ENCODE measurements around the gene CLDN24. TPM values are rescaled to one million over a fixed set of nuclear protein-coding genes. Genes with fewer than 3 reads are reported as not detected.

The CLDN24 gene
- total RNA-seq, 4 donors from 2014 or later: not detected

- H3K36me3 ChIP-seq: no peaks in the 10 kb centered on the region
- peaks cover 34% of the 10 kb centered on the region for H3K4me1 ChIP-seq
- DNase-seq (ENCODE audit: low spot score in 2 of 2): peak in 1 of 2 donors; percentile 60
- H3K9me3 ChIP-seq: no peaks in the 10 kb centered on the region
- H3K4me3 ChIP-seq: no peak overlapping the region
- WGBS: 59% methylated on average over 19 of the region's 20 CpGs
- H3K27me3 ChIP-seq: no peaks in the 10 kb centered on the region
- no peak overlapping the region for H3K27ac ChIP-seq
- TF ChIP-seq EP300 (IDR thresholded peaks at IDR 0.05): no peak
- no peak for TF ChIP-seq POLR2AphosphoS5 (IDR thresholded peaks at IDR 0.05)
- no peak for TF ChIP-seq CTCF (IDR thresholded peaks at IDR 0.05)
- no peak for TF ChIP-seq POLR2A (IDR thresholded peaks at IDR 0.05)
Measured at GRCh38 chr4:183356931-183357675, 34.9 kb upstream of the CLDN24 start.

- Histone ChIP-seq H3K4me3 (no peak overlapping the region), H3K36me3 (no peaks in the 10 kb centered on the region), H3K27ac (no peak overlapping the region), H3K27me3 (no peaks in the 10 kb centered on the region), H3K4me1 (peaks cover 34% of the 10 kb centered on the region), H3K9me3 (no peaks in the 10 kb centered on the region)
- WGBS: 74% methylated on average over 20 of the region's 20 CpGs
- peak in 1 of 2 donors; percentile 59 for DNase-seq (ENCODE audit: low spot score in 2 of 2)
- TF ChIP-seq POLR2AphosphoS5 (IDR thresholded peaks at IDR 0.05) (no peak), EP300 (IDR thresholded peaks at IDR 0.05) (no peak), POLR2A (IDR thresholded peaks at IDR 0.05) (no peak), CTCF (IDR thresholded peaks at IDR 0.05) (no peak)
Measured at GRCh38 chr4:183356173-183356830, 34.1 kb upstream of the CLDN24 start.

DNA sequence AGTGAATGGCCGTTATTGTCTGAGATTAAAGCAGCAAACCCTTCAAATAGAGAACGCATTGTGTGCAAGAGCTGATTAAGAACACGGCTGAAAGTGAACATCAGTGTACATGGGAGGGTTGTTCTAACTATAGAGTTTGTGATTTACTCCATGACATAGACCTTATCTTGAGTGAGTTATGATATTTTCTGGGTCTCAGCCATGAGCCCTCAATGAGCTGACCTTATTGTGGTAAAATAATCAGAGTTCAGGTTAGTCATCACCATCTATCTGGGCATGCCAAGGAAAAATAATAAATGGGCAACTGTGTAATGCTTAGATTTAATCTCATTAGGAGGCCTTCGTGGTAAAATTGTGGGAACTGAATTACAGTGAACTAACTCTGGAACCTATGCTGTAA is 33.2 kb upstream of the CLDN24 start:
- Histone ChIP-seq H3K27ac (no peak overlapping the region), H3K4me1 (peaks cover 34% of the 10 kb centered on the region), H3K9me3 (no peaks in the 10 kb centered on the region), H3K36me3 (no peaks in the 10 kb centered on the region), H3K27me3 (no peaks in the 10 kb centered on the region), H3K4me3 (no peak overlapping the region)
- DNase-seq (ENCODE audit: low spot score in 2 of 2): no peak
- TF ChIP-seq CTCF (IDR thresholded peaks at IDR 0.05) (no peak), POLR2AphosphoS5 (IDR thresholded peaks at IDR 0.05) (no peak), POLR2A (IDR thresholded peaks at IDR 0.05) (no peak)
- WGBS: 46% methylated on average over 4 of the region's 4 CpGs

- DNase-seq (ENCODE audit: low spot score in 2 of 2): peak in 1 of 2 donors; percentile 14
- no peak overlapping the region for H3K27ac ChIP-seq
- 53% methylated on average over 9 of the region's 9 CpGs for WGBS
- H3K36me3 ChIP-seq: no peaks in the 10 kb centered on the region
- peaks cover 43% of the 10 kb centered on the region for H3K4me1 ChIP-seq
- TF ChIP-seq EP300 (IDR thresholded peaks at IDR 0.05) (no peak), POLR2AphosphoS5 (IDR thresholded peaks at IDR 0.05) (no peak), CTCF (IDR thresholded peaks at IDR 0.05) (no peak), POLR2A (IDR thresholded peaks at IDR 0.05) (no peak)
- H3K27me3 ChIP-seq: no peaks in the 10 kb centered on the region
- H3K9me3 ChIP-seq: no peaks in the 10 kb centered on the region
- H3K4me3 ChIP-seq: no peak overlapping the region
Measured at GRCh38 chr4:183354219-183354618, 32.0 kb upstream of the CLDN24 start.

- H3K27me3 ChIP-seq: no peaks in the 10 kb centered on the region
- 65% methylated on average over 8 of the region's 8 CpGs for WGBS
- peaks cover 47% of the 10 kb centered on the region for H3K4me1 ChIP-seq
- no peak for DNase-seq (ENCODE audit: low spot score in 2 of 2)
- H3K4me3 ChIP-seq: no peak overlapping the region
- no peaks in the 10 kb centered on the region for H3K36me3 ChIP-seq
- H3K27ac ChIP-seq: no peak overlapping the region
- H3K9me3 ChIP-seq: no peaks in the 10 kb centered on the region
- TF ChIP-seq EP300 (IDR thresholded peaks at IDR 0.05) (no peak), POLR2A (IDR thresholded peaks at IDR 0.05) (no peak), POLR2AphosphoS5 (IDR thresholded peaks at IDR 0.05) (no peak), CTCF (IDR thresholded peaks at IDR 0.05) (no peak)
Measured at GRCh38 chr4:183353557-183353956, 31.3 kb upstream of the CLDN24 start.
